Stimulated activated CD8-positive, alpha-beta memory T cell treated with anti-CD3 and anti-CD28 coated beads, Interleukin-12 subunit alpha, Interleukin-12 subunit beta, amount 100 ng/mL, for 4 hours (primary cell): ENCODE measurements around the gene IQCN.
"Not testable (repeated sequence)": the region's sequence is repeated elsewhere in the genome, so short reads cannot be mapped to it uniquely, and the experiment has no call there.

Experiments
- DNase-seq: peaks from one replicate; pipeline ENCODE4 v3.0.0-alpha.2; 2020; ENCODE audit warnings: low read depth

IQCN gene

DNA sequence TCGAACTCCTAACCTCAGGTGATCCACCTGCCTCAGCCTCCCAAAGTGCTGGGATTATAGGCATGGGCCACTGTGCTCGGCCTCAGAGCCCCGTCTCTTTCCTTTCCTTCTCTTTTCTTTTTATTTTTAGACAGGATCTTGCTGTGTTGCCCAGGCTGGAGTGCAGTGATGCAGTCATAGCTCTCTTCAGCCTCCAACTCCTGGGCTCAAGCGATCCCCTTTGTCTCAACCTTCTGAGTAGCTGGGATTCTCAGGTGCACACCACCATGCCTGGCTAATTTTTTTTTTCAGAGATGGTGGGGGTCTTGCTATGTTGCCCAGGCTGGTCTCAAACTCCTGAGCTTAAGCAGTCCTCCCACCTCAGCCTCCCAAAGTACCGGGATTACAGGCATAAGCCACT is 64.3 kb downstream of the IQCN start:
- not testable (repeated sequence) for DNase-seq

DNA sequence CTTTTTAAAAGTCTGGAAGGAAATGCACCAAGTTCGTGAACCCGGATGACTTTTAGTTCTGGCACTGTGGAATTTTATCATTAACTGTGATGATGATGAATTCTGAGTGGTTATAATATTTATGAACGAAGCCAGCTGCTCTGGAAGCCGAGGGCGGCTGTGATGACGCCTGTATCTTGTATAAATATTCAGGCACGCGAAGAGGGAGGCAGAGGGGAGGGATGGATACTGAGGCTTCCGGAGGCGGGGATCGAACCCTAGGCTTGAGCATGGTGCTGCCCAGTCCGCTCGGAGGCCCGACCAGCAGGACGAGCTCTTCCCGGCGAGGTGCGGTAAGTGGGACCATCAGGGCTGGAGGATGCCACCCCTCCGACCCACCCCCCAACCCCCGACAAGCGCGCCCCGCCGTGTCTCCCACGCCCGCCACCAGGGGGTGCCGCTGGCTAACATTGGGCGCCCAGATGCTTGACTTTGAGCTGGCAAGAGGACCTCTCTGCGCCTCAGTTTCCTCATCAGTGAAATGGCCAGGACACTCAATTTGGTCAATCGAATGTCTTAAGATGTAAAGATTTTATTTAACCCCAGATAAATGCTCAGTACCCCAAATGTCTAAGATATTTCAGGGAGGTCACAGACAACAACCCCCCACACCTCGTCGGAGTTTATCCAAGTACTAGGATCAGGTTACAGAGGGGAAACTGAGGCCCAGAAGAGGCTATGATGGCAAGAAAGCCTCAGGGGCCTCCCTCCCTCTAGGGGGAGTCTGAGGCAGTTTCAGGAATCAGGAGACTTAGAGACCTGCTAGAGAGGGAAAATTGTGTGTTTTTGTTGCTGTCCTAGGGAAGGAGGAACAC is 65.9 kb downstream of the IQCN start:
- no peak for DNase-seq
